Measurements from ENCODE around the gene PKMYT1. TPM values are rescaled to one million over a fixed set of nuclear protein-coding genes. Genes with fewer than 3 reads are reported as not detected.

Gene PKMYT1
- total and polyA plus RNA-seq, 12 donors = 0.34 to 4.2 (median 0.71) TPM; not detected in 1

DNA sequence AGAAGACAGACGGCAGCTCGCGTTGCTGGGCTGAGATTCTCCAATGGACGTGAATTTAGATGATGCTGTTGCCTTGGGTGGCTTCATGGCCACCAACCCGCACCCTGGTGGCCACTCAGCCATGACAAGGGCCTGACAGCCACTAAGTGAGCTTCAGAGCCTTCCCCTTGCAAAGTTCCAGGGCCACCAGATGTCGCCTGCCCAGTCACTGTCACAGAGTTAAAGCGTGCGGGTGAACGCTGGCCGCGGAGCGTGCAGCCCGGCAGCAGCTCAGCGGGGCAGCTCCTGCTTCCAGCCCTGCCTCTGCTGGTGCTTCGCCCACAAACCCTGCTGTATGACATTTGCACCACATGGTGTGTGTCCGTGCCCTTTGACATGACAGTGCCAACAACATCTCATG, 29.5 kb downstream of the PKMYT1 start:
- TF ChIP-seq CTCF (IDR thresholded peaks at IDR 0.05) = no peak
- DNase-seq = no peak
- WGBS, 2 donors = 88 to 93% methylated on average over 16 of the region's 16 CpGs
- intact Hi-C loops (cut with DNase I) = no loop called here
- Histone ChIP-seq H3K36me3 (peaks cover 0 to 38% (median 13%) of the 10 kb centered on the region in 9 donors), H3K4me3 (no peak overlapping the region), H3K27ac (no peak overlapping the region), H3K27me3 (peaks cover 12 to 20% (median 12%) of the 10 kb centered on the region in 7 donors), H3K9me3 (no peaks in the 10 kb centered on the region), H3K4me1 (peaks cover 0 to 4% (median 0%) of the 10 kb centered on the region in 9 donors)
- ATAC-seq = no peak

DNA sequence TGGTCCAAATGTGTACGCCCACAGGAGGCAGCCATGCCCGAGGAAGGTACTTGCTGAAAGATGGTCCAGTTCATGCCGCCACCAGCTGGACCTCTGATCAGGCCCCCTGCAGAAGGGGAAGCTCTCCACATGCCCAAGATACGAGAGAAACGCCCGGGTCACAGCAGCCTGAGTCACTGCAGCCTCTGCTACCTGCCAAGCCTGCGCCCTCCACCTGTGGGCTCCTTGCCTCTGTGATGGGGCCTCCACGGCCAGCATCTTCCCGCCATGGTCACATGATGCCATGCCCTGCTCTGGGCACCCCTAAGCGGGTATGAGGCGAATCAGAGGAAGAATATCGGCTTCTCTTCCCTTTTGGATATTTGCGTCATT, 29.9 kb downstream of the PKMYT1 start:
- Histone ChIP-seq H3K4me3 (no peak overlapping the region), H3K9me3 (no peaks in the 10 kb centered on the region), H3K36me3 (peaks cover 0 to 43% (median 13%) of the 10 kb centered on the region in 9 donors), H3K4me1 (no peaks in the 10 kb centered on the region), H3K27me3 (peaks cover 7 to 16% (median 8%) of the 10 kb centered on the region in 7 donors), H3K27ac (no peak overlapping the region)
- no peak for TF ChIP-seq CTCF (IDR thresholded peaks at IDR 0.05)
- WGBS, 2 donors = 95 to 98% methylated on average over 13 of the region's 13 CpGs
- DNase-seq = no peak
- intact Hi-C loops (cut with DNase I) = no loop called here
- peak in 1 of 8 donors; percentile 40 for ATAC-seq

DNA sequence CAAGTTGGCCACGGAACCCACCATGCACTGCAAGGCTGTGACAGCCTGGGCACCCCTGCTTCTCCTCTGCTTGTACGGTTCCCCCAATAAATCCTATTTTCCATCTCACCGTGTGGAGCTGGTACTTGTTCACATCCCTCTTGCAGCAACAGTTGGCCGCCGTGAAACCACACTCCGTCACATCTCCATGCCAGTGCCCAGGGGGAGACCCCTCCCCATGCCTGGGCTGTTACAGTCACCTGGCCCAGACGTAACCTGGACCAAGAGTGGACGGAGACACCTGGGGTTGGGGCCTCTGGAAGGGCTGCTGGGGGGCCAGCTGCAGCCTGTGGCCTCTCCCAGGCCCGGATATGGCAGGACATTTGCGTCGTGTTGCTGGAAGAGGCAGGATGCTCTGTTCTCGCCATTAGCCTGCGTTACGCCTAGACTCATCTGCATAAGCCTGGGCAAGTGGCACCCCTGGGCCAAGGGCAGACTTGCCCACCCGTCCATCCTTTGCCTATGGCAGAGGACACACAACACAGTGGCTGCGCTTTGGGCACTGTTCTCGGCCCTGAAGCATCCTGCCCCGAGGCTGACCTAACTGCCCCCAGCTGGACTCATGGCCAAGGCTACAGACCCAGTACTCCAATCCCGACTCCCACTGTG, 30.4 kb downstream of the PKMYT1 start:
- ATAC-seq (peak in 3 of 8 donors; percentile 6 to 20 (median 13)), DNase-seq (no peak)
- Histone ChIP-seq H3K4me1 (no peaks in the 10 kb centered on the region), H3K27ac (no peak overlapping the region), H3K36me3 (peaks cover 0 to 48% (median 13%) of the 10 kb centered on the region in 9 donors), H3K27me3 (peaks cover 2 to 11% (median 4%) of the 10 kb centered on the region in 7 donors), H3K9me3 (no peaks in the 10 kb centered on the region), H3K4me3 (no peak overlapping the region)
- intact Hi-C loops (cut with DNase I) = no loop called here
- WGBS, 2 donors = 92 to 95% methylated on average over 19 of the region's 19 CpGs
- no peak for TF ChIP-seq CTCF (IDR thresholded peaks at IDR 0.05)

- Histone ChIP-seq H3K27ac (no peak overlapping the region), H3K9me3 (no peaks in the 10 kb centered on the region), H3K4me3 (no peak overlapping the region), H3K27me3 (peaks cover 0 to 3% (median 0%) of the 10 kb centered on the region in 7 donors), H3K36me3 (peaks cover 0 to 55% (median 18%) of the 10 kb centered on the region in 9 donors), H3K4me1 (no peaks in the 10 kb centered on the region)
- peak in 2 of 8 donors; percentile 10 to 18 for ATAC-seq
- intact Hi-C loops (cut with DNase I) = no loop called here
- TF ChIP-seq CTCF (IDR thresholded peaks at IDR 0.05) = no peak
- WGBS, 2 donors = 86 to 89% methylated on average over 36 of the region's 36 CpGs
- DNase-seq = no peak
Measured at GRCh38 chr16:2948807-2949704, 31.2 kb downstream of the PKMYT1 start.

Data from heart right ventricle (tissue), 16 donors.